IPS-11a (cell line): ENCODE data around the gene MIF4GD.
"Not testable (repeated sequence)": the region's sequence is repeated elsewhere in the genome, so short reads cannot be mapped to it uniquely, and the experiment has no call there.

Experiments used
- H3K4me3 ChIP-seq: one replicate; pipeline ENCODE4 v1.5.1; 2013; ENCODE audit warnings: low read depth, low read length, control low read depth

The MIF4GD gene, protein sequence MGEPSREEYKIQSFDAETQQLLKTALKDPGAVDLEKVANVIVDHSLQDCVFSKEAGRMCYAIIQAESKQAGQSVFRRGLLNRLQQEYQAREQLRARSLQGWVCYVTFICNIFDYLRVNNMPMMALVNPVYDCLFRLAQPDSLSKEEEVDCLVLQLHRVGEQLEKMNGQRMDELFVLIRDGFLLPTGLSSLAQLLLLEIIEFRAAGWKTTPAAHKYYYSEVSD

GRCh38 chr17:75270966-75271232 lies at the start of gene MIF4GD:
MIF4GD (minus strand) TSS chr17:75271231; CDS start chr17:75270195, 1,036 bp downstream.
- H3K4me3 ChIP-seq, result peak within 1 kb of the TSS; percentile 83

DNA sequence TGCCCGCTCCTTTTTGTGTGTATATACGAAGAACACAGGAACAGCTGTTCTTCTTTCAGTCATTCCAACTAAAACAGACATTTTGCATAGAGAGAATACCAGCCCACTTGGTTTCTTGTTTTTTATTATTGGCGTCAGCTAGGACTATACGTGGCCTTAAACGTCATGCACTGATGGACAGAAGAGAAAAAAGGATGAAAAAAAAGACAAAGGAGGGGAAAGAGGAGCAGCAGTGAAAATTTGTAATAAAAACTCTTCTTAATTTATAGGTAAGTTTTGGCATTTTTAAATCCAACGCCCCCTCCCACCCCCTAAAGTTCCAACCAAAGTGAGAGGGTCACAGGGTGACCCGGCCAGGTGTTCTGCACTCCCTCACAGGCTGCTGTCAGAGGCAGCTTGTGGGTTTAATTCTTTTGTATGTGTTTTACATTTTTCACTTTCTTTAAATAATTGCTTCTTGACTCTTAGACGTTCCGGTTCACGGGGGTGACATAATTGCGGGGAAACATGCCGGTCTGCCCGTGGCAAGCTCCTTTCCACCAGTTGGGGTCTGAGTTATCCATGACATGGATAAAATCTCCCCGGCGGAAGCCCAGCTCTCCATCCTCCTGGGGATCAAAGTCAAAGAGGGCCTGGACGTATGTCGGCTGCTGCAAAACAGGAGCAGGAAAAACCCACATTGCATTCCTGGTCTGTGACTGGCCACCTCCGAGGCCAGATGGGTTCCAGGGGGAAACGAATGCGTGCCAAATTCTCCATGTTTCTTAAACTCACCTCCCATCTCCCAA lies 49.1 kb upstream of the MIF4GD start:
- no peak overlapping the region for H3K4me3 ChIP-seq

DNA sequence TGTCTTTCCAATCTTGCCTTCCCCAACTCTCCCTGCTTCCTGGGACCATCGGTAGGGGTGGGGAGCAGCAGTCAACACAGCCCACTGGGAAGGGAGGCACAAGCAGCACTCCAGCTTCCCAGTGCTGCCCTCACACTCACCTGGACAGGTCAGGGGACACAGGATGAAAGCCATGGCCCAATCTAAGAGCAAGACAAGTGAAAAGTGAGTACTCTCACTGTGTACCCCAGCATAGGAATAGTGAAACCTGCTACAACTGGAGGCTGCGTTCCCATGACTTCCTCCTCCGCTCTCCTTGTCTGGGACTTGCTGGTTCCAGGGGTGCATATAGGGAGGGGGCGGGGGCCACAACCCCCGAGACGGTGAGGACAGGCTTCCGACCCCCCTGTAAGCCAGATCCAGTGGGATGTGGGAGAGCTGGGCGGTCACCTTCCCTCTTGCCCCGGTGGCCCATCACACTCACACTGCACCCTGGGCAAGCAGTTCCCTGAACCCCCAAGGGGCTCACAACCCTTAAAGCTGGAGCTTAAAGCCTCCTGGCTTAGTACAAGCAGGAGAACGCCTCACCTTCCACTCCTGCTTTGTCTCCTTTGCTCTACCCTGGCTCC lies 47.7 kb upstream of the MIF4GD start:
- H3K4me3 ChIP-seq, result no peak overlapping the region

GRCh38 chr17:75318211-75318610 lies 47.2 kb upstream of the MIF4GD start:
- H3K4me3 ChIP-seq, result no peak overlapping the region

DNA sequence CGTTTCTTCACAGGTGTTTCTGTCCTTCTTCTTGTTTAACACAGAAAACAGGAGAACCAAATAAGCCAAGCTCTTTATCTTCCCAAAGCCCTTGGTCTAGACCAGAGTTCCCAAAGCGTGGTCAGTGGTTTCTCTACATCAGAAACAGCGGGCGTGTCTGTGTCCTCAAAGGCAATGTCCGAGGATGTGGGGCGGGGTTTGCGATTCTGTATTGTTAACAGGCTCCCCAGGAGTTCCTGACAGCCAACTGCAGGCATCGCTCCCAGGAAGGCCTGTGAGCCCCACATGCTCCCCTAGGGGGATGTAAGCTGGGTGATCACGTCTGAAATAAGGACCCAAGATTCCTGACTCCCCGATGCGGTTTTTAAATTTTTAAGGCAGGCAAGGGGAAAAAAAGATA lies 46.6 kb upstream of the MIF4GD start:
- no peak overlapping the region for H3K4me3 ChIP-seq

- H3K4me3 ChIP-seq, result no peak overlapping the region
Measured at GRCh38 chr17:75316253-75316652, 45.2 kb upstream of the MIF4GD start.

- no peak overlapping the region for H3K4me3 ChIP-seq
Measured at GRCh38 chr17:75315541-75316243, 44.7 kb upstream of the MIF4GD start.

DNA sequence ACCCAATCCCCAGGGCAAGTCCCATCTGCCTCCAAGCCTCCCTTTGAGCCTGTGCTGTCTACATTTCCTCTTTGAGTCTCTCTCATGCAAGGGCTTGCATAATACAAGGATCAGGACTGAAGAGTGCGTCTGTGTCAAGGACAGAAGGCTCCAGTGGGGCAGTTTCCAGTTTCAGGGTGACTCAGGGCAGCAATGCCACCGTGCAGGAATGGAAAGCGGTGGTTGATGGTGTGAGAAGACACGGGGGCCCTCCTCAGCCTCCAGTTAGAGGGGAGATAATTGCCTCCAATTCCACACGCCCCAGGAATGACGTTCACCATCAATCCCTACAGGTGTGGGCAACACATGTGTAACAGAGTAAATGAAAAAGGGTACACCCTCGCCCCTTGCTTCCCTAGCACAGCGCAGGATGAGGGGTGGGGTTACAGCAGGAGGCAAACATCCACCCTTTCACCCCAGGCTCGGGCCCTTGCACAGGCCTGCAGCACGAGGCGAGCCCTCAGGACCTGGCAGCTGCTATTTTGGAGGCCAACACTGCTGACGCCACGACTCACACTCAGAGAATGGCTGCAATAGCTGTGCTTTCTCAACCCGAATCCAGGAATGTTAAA lies 43.0 kb upstream of the MIF4GD start:
- H3K4me3 ChIP-seq, result no peak overlapping the region

DNA sequence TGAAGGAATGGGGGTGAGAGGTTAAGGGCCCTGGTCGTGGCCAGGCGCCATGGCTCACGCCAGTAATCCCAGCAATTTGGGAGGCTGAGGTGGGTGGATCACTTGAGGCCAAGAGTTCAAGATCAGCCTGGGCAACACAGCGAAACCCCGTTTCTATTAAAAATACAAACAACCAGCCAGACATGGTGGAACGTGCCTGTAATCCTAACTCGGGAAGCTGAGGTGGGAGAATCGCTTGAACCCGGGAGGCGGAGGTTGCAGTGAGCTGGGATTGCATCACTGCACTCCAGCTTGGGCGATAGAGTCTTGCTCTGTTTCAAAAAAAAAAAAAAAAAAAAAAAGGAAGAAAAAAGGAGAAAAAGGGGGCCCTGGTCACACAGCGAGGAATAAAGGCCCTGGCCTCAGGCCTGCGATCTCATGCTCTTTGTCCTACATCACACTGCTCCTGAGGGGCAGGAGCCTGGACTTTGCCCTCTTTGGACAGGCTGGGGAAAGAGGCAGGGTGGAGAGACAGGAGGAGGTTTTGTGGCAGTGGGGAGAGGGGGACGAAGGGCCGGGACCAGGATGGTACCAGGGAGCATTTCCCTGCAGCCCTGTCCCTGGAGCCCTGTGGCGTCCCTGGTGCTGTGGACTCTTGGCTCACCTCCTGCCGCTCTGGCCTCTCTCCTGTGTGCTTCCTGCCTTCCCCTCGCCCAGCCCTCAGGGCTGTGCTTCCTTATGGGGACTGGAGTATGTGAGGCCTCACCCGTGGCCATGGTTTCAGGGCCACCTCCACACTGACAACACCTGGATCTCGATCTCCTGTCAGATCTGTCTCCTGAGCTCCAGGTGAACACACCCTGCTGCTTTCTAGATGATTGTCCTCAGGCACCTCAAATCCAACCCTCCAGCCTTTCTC lies 38.0 kb upstream of the MIF4GD start:
- H3K4me3 ChIP-seq, result no peak overlapping the region

DNA sequence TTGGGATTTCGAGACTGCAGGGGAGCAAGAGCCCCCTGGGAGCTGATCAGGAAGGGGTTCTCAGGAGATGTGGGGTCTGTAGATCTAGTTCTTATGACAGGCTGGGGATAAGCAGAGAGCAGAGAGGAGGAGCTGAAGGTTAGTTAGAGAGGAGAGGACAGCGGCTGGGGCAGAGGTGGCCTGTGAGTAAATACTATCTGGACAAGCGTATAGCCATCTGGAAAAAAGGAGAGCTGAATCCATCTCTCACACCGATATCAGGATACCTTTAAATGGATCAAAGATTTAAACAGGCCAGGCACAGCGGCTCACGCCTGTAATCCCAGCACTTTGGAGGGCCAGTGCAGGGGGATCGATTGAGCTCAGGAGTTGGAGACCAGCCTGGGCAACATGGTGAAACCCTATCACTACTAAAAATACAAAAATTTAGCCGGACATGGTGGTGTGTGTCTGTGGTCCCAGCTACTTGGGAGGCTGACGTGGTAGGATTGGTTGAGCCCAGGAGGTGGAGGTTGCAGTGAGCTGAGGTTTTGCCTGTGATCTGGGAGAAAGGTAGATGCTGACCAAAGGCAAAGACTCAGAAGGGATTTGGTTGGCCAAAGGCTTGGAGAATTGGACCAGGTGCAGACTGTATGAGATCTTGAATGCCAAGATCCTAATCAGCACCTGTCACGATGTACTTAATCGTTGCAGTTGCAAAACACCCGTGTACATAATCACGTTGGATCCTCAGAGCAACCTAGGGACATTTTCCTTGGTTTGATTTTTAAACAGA lies 37.1 kb upstream of the MIF4GD start:
- no peak overlapping the region for H3K4me3 ChIP-seq

GRCh38 chr17:75301502-75302206 lies 30.6 kb upstream of the MIF4GD start:
- H3K4me3 ChIP-seq, result no peak overlapping the region

DNA sequence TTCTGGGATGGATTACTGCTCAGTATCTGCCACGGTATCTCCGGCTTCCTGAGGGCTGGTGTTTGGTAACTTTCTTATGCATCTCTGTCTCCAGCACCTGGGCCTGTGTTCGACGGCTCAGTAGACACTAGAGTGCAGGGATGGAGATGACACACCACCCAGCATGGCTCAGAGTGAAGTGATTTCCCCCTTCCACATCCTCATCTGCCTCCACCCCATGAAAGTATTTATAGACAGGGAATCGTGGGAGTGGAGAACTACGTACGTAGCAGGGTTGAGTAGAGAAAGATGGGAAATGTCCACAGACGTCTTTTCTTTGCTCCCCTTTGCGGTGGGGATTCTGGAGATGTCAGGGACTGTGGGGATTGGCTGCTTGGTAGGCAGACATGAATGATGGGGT lies 30.0 kb upstream of the MIF4GD start:
- no peak overlapping the region for H3K4me3 ChIP-seq

DNA sequence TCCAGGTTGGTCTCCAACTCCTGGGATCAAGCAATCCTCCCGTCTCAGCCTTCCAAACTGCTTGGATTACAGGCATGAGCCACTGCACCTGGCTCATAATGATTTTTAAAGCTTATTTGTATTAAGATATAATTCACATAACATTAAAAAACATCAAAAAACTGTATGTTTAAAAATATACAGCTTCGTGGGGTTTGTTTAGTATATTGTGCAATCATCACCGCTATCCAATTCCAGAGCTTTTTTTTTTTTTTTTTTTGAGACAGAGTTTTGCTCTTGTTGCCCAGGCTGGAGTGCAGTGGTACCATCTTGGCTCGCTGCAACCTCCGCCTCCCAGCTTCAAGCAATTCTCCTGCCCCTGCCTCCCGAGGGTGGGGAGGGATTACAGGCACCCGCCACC lies 29.2 kb upstream of the MIF4GD start:
- no peak overlapping the region for H3K4me3 ChIP-seq

DNA sequence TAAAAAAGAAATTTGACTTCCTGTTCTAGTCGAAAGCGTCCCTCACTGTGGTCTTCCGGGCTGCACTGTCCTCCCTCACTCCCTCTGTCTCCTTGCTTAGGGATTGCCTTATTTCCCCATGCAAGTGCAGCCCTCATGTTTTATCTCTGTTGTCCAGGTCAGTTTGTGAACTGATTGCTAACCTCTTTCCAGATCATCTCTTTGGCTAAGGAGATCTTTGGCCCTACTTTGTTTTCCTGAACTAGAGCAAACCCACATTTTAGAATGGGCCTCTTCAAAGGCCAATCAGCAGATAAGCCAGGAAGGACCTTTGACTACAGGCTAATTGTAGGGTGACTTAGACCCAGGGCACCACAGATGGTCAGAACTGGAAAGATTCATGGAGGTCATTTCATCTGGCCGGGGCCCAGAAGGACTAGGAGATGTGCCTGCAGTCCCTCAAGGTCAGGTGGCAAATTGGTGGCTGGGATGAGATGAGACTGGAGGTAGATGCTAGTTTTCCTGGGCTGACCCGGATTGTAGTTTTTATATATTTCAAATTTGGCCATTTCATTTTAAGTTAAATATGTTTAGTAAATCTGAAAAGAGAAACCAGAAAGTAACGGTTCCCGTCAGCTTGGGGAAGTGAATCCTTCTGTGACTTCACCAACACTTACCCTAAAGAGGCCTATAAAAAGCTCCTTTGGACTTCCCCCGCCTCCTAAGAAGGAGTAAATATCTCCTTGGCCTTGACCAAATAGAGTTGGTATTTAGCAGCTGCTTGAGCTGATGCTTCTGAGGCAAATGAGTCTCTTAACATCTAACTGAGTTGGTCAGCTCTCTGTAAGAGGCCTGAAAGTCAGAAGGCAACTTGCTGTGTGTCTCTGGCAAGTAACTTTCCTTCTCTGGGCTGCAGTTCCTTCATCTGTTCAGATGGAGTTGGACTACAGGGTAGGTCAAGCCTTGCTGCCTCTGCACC lies 24.4 kb upstream of the MIF4GD start:
- no peak overlapping the region for H3K4me3 ChIP-seq

DNA sequence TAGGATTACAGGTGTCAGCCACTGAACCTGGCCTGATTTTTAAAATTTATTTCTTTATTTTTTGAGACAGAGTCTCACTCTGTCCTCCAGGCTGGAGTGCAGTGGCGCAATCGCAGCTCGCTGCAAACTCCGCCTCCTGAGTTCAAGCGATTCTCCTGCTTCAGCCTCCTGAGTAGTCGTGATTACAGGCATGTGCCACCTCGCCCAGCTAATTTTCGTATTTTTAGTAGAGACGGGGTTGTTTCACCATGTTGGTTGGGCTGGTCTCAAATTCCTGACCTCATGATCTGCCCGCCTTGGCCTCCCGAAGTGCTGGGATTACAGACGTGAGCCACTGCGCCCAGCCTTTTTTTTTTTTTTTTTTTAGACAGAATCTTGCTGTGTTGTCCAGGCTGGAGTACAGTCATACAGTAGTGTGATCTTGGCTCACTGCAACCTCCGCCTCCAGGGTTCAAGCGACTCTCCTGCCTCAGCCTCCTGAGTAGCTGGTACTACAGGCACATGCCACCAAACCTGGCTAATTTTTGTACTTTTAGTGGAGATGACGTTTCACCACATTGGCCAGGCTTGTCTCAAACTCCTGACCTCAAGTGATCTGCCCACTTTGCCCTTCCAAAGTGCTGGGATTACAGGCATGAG lies 21.9 kb upstream of the MIF4GD start:
- not testable (repeated sequence) for H3K4me3 ChIP-seq

DNA sequence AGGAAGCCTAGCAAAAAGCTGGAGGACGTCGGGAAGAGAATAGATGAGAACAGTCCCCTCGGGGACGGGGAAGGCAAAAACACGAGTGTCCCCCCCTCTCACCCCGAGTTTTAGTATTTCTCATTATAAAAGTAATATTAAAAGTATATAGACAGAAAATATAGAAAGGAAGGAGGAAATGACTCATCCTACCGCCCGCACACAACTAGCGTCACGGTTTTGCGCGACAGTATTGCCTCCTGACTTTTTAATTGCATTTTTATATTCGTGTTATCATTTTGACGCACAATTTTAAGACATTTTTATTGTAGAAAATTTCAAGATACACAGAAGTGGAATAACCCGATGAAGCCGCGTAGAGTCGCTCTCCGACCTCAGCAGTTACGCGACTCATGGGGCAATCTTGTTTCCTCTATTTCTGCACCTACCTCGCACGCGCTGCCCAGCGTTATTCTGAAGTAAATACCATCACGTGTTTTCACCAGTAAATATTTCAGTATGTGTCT lies 18.9 kb upstream of the MIF4GD start:
- H3K4me3 ChIP-seq, result peak overlapping the region; percentile 56
